ENCODE results near the gene LCOR.

GRCh38 chr10:97010695-97011206 lies 178.7 kb downstream of the LCOR start:
- TF ChIP-seq MAX (IDR thresholded peaks at IDR 0.05) = no peak
- TF ChIP-seq YY1 (IDR thresholded peaks at IDR 0.05; ENCODE audit: low read depth) = no peak
- no peak for TF ChIP-seq EP300 (IDR thresholded peaks at IDR 0.05; ENCODE audit: borderline replicate concordance)
- TF ChIP-seq RAD21 (IDR thresholded peaks at IDR 0.05; ENCODE audit: low read depth) = no peak
- TF ChIP-seq CREB1 (IDR thresholded peaks at IDR 0.05; ENCODE audit: low read depth) = no peak
- no peak for TF ChIP-seq CEBPB (IDR thresholded peaks at IDR 0.05)
- no peak for TF ChIP-seq TEAD4 (IDR thresholded peaks at IDR 0.05)
- TF ChIP-seq TCF12 (IDR thresholded peaks at IDR 0.05; ENCODE audit: low read depth) = no peak
- no peak for TF ChIP-seq TAF1 (IDR thresholded peaks at IDR 0.05; ENCODE audit: low read depth)
- no peak for TF ChIP-seq ZBTB7A (IDR thresholded peaks at IDR 0.05; ENCODE audit: low read depth)
- no peak for TF ChIP-seq FOXM1 (IDR thresholded peaks at IDR 0.05; ENCODE audit: borderline replicate concordance, low read depth)
